Measurements from ENCODE around the gene AGR3.

Gene AGR3

GRCh38 chr7:16811551-16811950, 70.2 kb downstream of the AGR3 start:
- TF ChIP-seq MYC (IDR thresholded peaks at IDR 0.05; ENCODE audit: low read depth, low read length) (no peak), CTCF (IDR thresholded peaks at IDR 0.05; ENCODE audit: low read depth, low read length) (no peak), MAX (IDR thresholded peaks at IDR 0.05; ENCODE audit: low read depth, low read length) (no peak), POLR2A (IDR thresholded peaks at IDR 0.05; ENCODE audit: extremely low read depth, insufficient read length) (no peak)
- DNase-seq (ENCODE audit: low read depth) = no peak
- H3K4me3 ChIP-seq (ENCODE audit: low read depth, low read length) = no peak overlapping the region

- no peak overlapping the region for H3K4me3 ChIP-seq (ENCODE audit: low read depth, low read length)
- DNase-seq (ENCODE audit: low read depth) = no peak
- TF ChIP-seq MAX (IDR thresholded peaks at IDR 0.05; ENCODE audit: low read depth, low read length) (no peak), CTCF (IDR thresholded peaks at IDR 0.05; ENCODE audit: low read depth, low read length) (no peak), POLR2A (IDR thresholded peaks at IDR 0.05; ENCODE audit: extremely low read depth, insufficient read length) (no peak), MYC (IDR thresholded peaks at IDR 0.05; ENCODE audit: low read depth, low read length) (no peak)
Observed at GRCh38 chr7:16810573-16810972, 71.2 kb downstream of the AGR3 start.

- no peak overlapping the region for H3K4me3 ChIP-seq (ENCODE audit: low read depth, low read length)
- DNase-seq (ENCODE audit: low read depth) = no peak
- TF ChIP-seq MYC (IDR thresholded peaks at IDR 0.05; ENCODE audit: low read depth, low read length) (no peak), MAX (IDR thresholded peaks at IDR 0.05; ENCODE audit: low read depth, low read length) (no peak), POLR2A (IDR thresholded peaks at IDR 0.05; ENCODE audit: extremely low read depth, insufficient read length) (no peak), CTCF (IDR thresholded peaks at IDR 0.05; ENCODE audit: low read depth, low read length) (no peak)
Observed at GRCh38 chr7:16810112-16810511, 71.7 kb downstream of the AGR3 start.
